Neural cell (in vitro differentiated cells): ENCODE data around the gene HUWE1. TPM values are rescaled to one million over a fixed set of nuclear protein-coding genes. Genes with fewer than 3 reads are reported as not detected.
"Not testable (repeated sequence)": the region's sequence is repeated elsewhere in the genome, so short reads cannot be mapped to it uniquely, and the experiment has no call there.

Experiments
- H2AFZ ChIP-seq: fragments of 200-600, 300-800 bp; sonication (generic), shearing (Covaris generic); 2 replicates; pipeline ENCODE4 v1.6.0; 2014; ENCODE audit warnings: low read depth, mild to moderate bottlenecking, antibody characterized with exemption, low read length, moderate library complexity
- H3F3A ChIP-seq: fragments of 200-600 bp; shearing (Covaris generic); 2 replicates; pipeline ENCODE4 v1.6.1; 2016; ENCODE audit warnings: mild to moderate bottlenecking, moderate library complexity, mixed read lengths, antibody characterized with exemption, low read length; ENCODE audit not compliant: insufficient read depth, poor library complexity, severe bottlenecking
- H3K27ac ChIP-seq: fragments of 200-600, 300-800 bp; sonication (generic), shearing (Covaris generic); 2 replicates; pipeline ENCODE4 v1.5.1; 2014; ENCODE audit warnings: mild to moderate bottlenecking, low read length, moderate library complexity
- H3K27me3 ChIP-seq: fragments of 300-800, 200-600 bp; sonication (generic), shearing (Covaris generic); 2 replicates; pipeline ENCODE4 v1.6.0; 2014; ENCODE audit warnings: mild to moderate bottlenecking, low read depth, low read length, moderate library complexity; ENCODE audit not compliant: insufficient read depth
- H3K36me3 ChIP-seq: fragments of 300-800, 200-600 bp; sonication (generic), shearing (Covaris generic); 2 replicates; pipeline ENCODE4 v1.5.1; 2014; ENCODE audit warnings: mild to moderate bottlenecking, antibody characterized with exemption, low read length, moderate library complexity; ENCODE audit not compliant: insufficient read depth
- H3K4me2 ChIP-seq: fragments of 300-800, 200-600 bp; sonication (generic), shearing (Covaris generic); 2 replicates; pipeline ENCODE4 v1.6.0; 2014; ENCODE audit warnings: mild to moderate bottlenecking, low read length
- H3K4me3 ChIP-seq: fragments of 300-800, 200-600 bp; sonication (generic), shearing (Covaris generic); 2 replicates; pipeline ENCODE4 v1.5.1; 2014; ENCODE audit warnings: mild to moderate bottlenecking, low read length, moderate library complexity
- H3K79me2 ChIP-seq: fragments of 200-600 bp; shearing (Covaris generic); replicated peaks from 2 replicates; pipeline ENCODE4 v1.6.0; 2014; ENCODE audit warnings: mild to moderate bottlenecking, low read length, moderate library complexity; ENCODE audit not compliant: insufficient read depth
- H3K9ac ChIP-seq: fragments of 300-800, 200-600 bp; sonication (generic), shearing (Covaris generic); 2 replicates; pipeline ENCODE4 v1.6.1; 2016; ENCODE audit warnings: mild to moderate bottlenecking, low read length, mixed read lengths
- H3K9me2 ChIP-seq: fragments of 200-600 bp; shearing (Covaris generic); 2 replicates; pipeline ENCODE4 v1.6.1; 2016; ENCODE audit warnings: mild to moderate bottlenecking, low read length, mixed read lengths; ENCODE audit not compliant: insufficient read depth
- H3K9me3 ChIP-seq: fragments of 200-600, 300-800 bp; sonication (generic), shearing (Covaris generic); 2 replicates; pipeline ENCODE4 v1.6.1; 2016; ENCODE audit warnings: mild to moderate bottlenecking, mixed run types, low read length, moderate library complexity, mixed read lengths
- H4K20me1 ChIP-seq: fragments of 200-600 bp; shearing (Covaris generic); 2 replicates; pipeline ENCODE4 v1.6.1; 2016; ENCODE audit warnings: mild to moderate bottlenecking, mixed run types; ENCODE audit not compliant: insufficient read depth
- EP300 ChIP-seq: fragments of 450-650 bp; conservative IDR thresholded peaks from 2 replicates; pipeline ENCODE4 v1.6.1; 2014; ENCODE audit warnings: antibody characterized with exemption, mild to moderate bottlenecking, moderate library complexity; ENCODE audit not compliant: poor library complexity, severe bottlenecking
- EZH2 ChIP-seq: fragments of 200-600, 300-800 bp; shearing (Covaris generic), sonication (generic); IDR thresholded peaks from 2 replicates; pipeline ENCODE4 v1.6.1; 2014; ENCODE audit warnings: antibody characterized with exemption, low read length, borderline replicate concordance, mild to moderate bottlenecking; ENCODE audit not compliant: insufficient read depth, poor library complexity, severe bottlenecking
- MXI1 ChIP-seq: fragments of 450-650 bp; conservative IDR thresholded peaks from 2 replicates; pipeline ENCODE4 v1.6.1; 2014; ENCODE audit warnings: antibody characterized with exemption, mild to moderate bottlenecking; ENCODE audit not compliant: poor library complexity, severe bottlenecking
- POLR2AphosphoS5 ChIP-seq: IDR thresholded peaks from 2 replicates; pipeline ENCODE4 v1.6.1; 2012
- RAD21 ChIP-seq: fragments of 450-650 bp; conservative IDR thresholded peaks from 2 replicates; pipeline ENCODE4 v1.6.1; 2014; ENCODE audit warnings: antibody characterized with exemption, mild to moderate bottlenecking, moderate library complexity
- REST ChIP-seq: IDR thresholded peaks from 2 replicates; pipeline ENCODE4 v1.6.1; 2012; ENCODE audit warnings: borderline replicate concordance
- SMC3 ChIP-seq: fragments of 450-650 bp; conservative IDR thresholded peaks from 2 replicates; pipeline ENCODE4 v1.6.1; 2014; ENCODE audit warnings: antibody characterized with exemption, mild to moderate bottlenecking, moderate library complexity; ENCODE audit not compliant: poor library complexity
- TAF1 ChIP-seq: IDR thresholded peaks from 2 replicates; pipeline ENCODE4 v1.6.1; 2012; ENCODE audit warnings: low read depth
- polyA plus RNA-seq: library from polyadenylated mRNA; depleted of rRNA; stranded (reverse); fragments of >200 nt; gene quantifications from 2 replicates; pipeline ENCODE4 v1.2.3, GENCODE V29; 2014
- TF ChIP-seq, protein P1 (sequence below): fragments of 450-650 bp; IDR thresholded peaks from 2 replicates; pipeline ENCODE4 v1.5.1; 2014; ENCODE audit warnings: antibody characterized with exemption, mild to moderate bottlenecking, moderate library complexity; ENCODE audit not compliant: poor library complexity, severe bottlenecking

HUWE1 gene
- polyA plus RNA-seq, 1 donor from 2014 or later = 25.0 TPM

- Histone ChIP-seq H3K4me3 (no peak overlapping the region), H3K27ac (no peak overlapping the region), H4K20me1 (no peaks in the 10 kb centered on the region), H3K79me2 (no peaks in the 10 kb centered on the region), H3K9me3 (no peaks in the 10 kb centered on the region), H3K9ac (no peak overlapping the region), H3K36me3 (no peaks in the 10 kb centered on the region), H2AFZ (no peak overlapping the region), H3K4me2 (no peak overlapping the region), H3F3A (no peaks in the 10 kb centered on the region), H3K9me2 (no peaks in the 10 kb centered on the region), H3K27me3 (no peaks in the 10 kb centered on the region)
- TF ChIP-seq TAF1 (no peak), POLR2AphosphoS5 (no peak), MXI1 (no peak), SMC3 (no peak), RAD21 (no peak), REST (no peak), EZH2 (no peak), EP300 (no peak)
- TF ChIP-seq, protein P1, sequence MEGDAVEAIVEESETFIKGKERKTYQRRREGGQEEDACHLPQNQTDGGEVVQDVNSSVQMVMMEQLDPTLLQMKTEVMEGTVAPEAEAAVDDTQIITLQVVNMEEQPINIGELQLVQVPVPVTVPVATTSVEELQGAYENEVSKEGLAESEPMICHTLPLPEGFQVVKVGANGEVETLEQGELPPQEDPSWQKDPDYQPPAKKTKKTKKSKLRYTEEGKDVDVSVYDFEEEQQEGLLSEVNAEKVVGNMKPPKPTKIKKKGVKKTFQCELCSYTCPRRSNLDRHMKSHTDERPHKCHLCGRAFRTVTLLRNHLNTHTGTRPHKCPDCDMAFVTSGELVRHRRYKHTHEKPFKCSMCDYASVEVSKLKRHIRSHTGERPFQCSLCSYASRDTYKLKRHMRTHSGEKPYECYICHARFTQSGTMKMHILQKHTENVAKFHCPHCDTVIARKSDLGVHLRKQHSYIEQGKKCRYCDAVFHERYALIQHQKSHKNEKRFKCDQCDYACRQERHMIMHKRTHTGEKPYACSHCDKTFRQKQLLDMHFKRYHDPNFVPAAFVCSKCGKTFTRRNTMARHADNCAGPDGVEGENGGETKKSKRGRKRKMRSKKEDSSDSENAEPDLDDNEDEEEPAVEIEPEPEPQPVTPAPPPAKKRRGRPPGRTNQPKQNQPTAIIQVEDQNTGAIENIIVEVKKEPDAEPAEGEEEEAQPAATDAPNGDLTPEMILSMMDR = no peak
Observed at GRCh38 chrX:53723381-53723780, 36.9 kb upstream of the HUWE1 start.

- not testable (repeated sequence) for H3K27me3 ChIP-seq, H3K9ac ChIP-seq, H4K20me1 ChIP-seq, H3K9me3 ChIP-seq, H3K9me2 ChIP-seq, H3K36me3 ChIP-seq, H3K4me3 ChIP-seq, H3K27ac ChIP-seq, H3K79me2 ChIP-seq, H3F3A ChIP-seq, H3K4me2 ChIP-seq, H2AFZ ChIP-seq
Observed at GRCh38 chrX:53721610-53722009, 35.1 kb upstream of the HUWE1 start.

- H3K9me2 ChIP-seq, H3K36me3 ChIP-seq, H3K27me3 ChIP-seq, H3F3A ChIP-seq, H3K27ac ChIP-seq, H3K79me2 ChIP-seq, H3K4me2 ChIP-seq, H3K9me3 ChIP-seq, H3K4me3 ChIP-seq, H4K20me1 ChIP-seq, H3K9ac ChIP-seq, H2AFZ ChIP-seq: not testable (repeated sequence)
Observed at GRCh38 chrX:53719666-53720065, 33.1 kb upstream of the HUWE1 start.
